NT2/D1 (cell line): ENCODE measurements around the gene CDK16.

ENCODE experiments used
- SUZ12 ChIP-seq: IDR thresholded peaks from 2 replicates; pipeline ENCODE4 v1.6.1; 2011; ENCODE audit not compliant: insufficient read length, insufficient read depth; ENCODE audit errors: extremely low read depth
- YY1 ChIP-seq: IDR thresholded peaks from 2 replicates; pipeline ENCODE4 v1.6.1; 2011; ENCODE audit not compliant: insufficient read length, insufficient read depth

DNA sequence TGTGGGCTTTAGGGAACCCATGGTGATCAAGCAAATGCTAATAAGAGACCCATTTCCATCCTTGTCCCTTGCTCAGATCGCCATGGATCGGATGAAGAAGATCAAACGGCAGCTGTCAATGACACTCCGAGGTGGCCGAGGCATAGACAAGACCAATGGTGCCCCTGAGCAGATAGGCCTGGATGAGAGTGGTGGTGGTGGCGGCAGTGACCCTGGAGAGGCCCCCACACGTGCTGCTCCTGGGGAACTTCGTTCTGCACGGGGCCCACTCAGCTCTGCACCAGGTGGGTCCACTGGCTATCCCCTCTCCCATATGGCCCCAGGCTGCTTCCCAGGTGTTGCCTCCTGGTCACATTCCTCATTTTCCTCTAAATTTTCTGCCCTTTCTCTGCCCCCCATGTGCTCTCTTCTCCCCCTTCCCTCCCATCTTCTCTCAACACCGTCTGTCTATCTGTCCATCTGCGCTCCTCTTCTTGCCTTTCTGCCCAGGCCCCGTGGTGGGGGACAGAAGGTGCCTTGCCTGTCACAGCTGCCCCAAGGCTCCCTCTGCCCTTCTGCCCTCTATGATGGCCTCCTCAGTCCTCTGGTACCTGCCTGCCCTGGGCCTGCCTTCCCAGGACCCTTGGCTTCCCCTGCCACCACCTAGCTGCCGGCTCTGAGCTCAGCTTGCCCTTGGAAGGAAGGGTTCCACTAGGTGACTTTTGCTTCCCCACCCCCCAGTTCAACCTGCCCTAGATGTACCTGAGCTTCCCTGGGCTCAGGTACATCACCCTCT lies 5.2 kb downstream of the CDK16 start:
- TF ChIP-seq YY1 (no peak), SUZ12 (no peak)
